Liver (tissue), 3 donors: Measurements from ENCODE around the gene SEMA4B.

ENCODE experiments used
- CTCF ChIP-seq: fragments of 150-350 bp; IDR thresholded peaks from 2 replicates; pipeline ENCODE4 v1.5.1; 2017; ENCODE audit warnings: improper control_type of control experiment, low read depth, low read length; ENCODE audit not compliant: missing input control
- EGR1 ChIP-seq, 2 donors: IDR thresholded peaks; 2 replicates each; pipeline ENCODE4 v1.6.1; 2016 to 2018; ENCODE audit warnings: antibody characterized with exemption in 2 of 2, low read depth in 2 of 2
- SP1 ChIP-seq: IDR thresholded peaks from 2 replicates; pipeline ENCODE4 v1.6.1; 2018; ENCODE audit warnings: antibody characterized with exemption, mild to moderate bottlenecking
- TAF1 ChIP-seq: conservative IDR thresholded peaks from 2 replicates; pipeline ENCODE4 v1.6.1; 2016; ENCODE audit warnings: antibody characterized with exemption, mild to moderate bottlenecking
- YY1 ChIP-seq: IDR thresholded peaks from 2 replicates; pipeline ENCODE4 v1.6.1; 2016; ENCODE audit warnings: antibody characterized with exemption, mild to moderate bottlenecking
- TF ChIP-seq, protein P1 (sequence below): IDR thresholded peaks from 2 replicates; pipeline ENCODE4 v1.6.1; 2016; ENCODE audit warnings: antibody characterized with exemption
- donor health status: healthy.
- donor health status: healthy.

GRCh38 chr15:90165157-90165556 lies 36.0 kb upstream of the SEMA4B start:
- TF ChIP-seq SP1 = no peak
- no peak for TF ChIP-seq CTCF
- no peak for TF ChIP-seq TAF1
- TF ChIP-seq, protein P1, sequence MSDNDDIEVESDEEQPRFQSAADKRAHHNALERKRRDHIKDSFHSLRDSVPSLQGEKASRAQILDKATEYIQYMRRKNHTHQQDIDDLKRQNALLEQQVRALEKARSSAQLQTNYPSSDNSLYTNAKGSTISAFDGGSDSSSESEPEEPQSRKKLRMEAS = no peak
- no peak for TF ChIP-seq EGR1 (IDR thresholded peaks at IDR 0.05; ENCODE audit: low read depth in 2 of 2)
- TF ChIP-seq YY1 = no peak
